Gastrocnemius medialis (tissue), 4 donors: ENCODE measurements around the gene MED13L. TPM values are rescaled to one million over a fixed set of nuclear protein-coding genes. Genes with fewer than 3 reads are reported as not detected.
A peak's percentile ranks its signal among the peaks of the same experiment; 100 is the strongest.

Source experiments
- ATAC-seq, 2 donors: fragments of 150-250 bp; one replicate each; pipeline ENCODE4 v1.9.1; 2016
- DNase-seq, 2 donors: peaks; one replicate each; pipeline ENCODE4 v3.0.0-alpha.2; 2019
- H3K27ac ChIP-seq, 4 donors: fragments of 200-600 bp; sonication (generic); 1 replicate in 1 of 4; 2 replicates in 3 of 4; pipeline ENCODE4 v1.5.1; 2016 to 2018; ENCODE audit warnings: mild to moderate bottlenecking in 2 of 4, moderate library complexity in 1 of 4
- H3K27me3 ChIP-seq, 3 donors: fragments of 200-600 bp; sonication (generic) in 2 of 3; 1 replicate in 1 of 3; 2 replicates in 2 of 3; pipeline versions ENCODE4 v1.5.1 to v1.6.0; 2016 to 2019; ENCODE audit warnings: mild to moderate bottlenecking in 1 of 3, moderate library complexity in 1 of 3
- H3K36me3 ChIP-seq, 2 donors: fragments of 200-600 bp; sonication (generic) in 1 of 2; one replicate each; pipeline ENCODE4 v1.5.1; 2017 to 2018
- H3K4me1 ChIP-seq, 2 donors: fragments of 200-600 bp; sonication (generic) in 1 of 2; one replicate each; pipeline ENCODE4 v1.5.1; 2016 to 2017; ENCODE audit warnings: mild to moderate bottlenecking in 2 of 2
- H3K4me3 ChIP-seq, 4 donors: fragments of 200-600 bp; sonication (generic) in 3 of 4; 1 replicate in 1 of 4; 2 replicates in 3 of 4; pipeline ENCODE4 v1.5.1; 2016 to 2019; ENCODE audit warnings: mild to moderate bottlenecking in 2 of 4
- H3K9me3 ChIP-seq, 3 donors: fragments of 200-600 bp; sonication (generic) in 2 of 3; 1 replicate in 1 of 3; 2 replicates in 2 of 3; pipeline ENCODE4 v1.5.1; 2016 to 2019
- CTCF ChIP-seq, 5 experiments: fragments of 450-650 bp in 3 of 5; fragments of 200-600 bp in 2 of 5; sonication (generic) in 2 of 5; IDR thresholded peaks in 4 of 5; conservative IDR thresholded peaks in 1 of 5; 1 replicate in 4 of 5; 2 replicates in 1 of 5; pipeline ENCODE4 v1.5.1; 2016 to 2019; ENCODE audit warnings: antibody characterized with exemption in 5 of 5, mild to moderate bottlenecking in 3 of 5, moderate library complexity in 3 of 5
- POLR2A ChIP-seq, 2 donors: fragments of 450-650 bp; IDR thresholded peaks; one replicate each; pipeline ENCODE4 v1.6.1; 2017; ENCODE audit warnings: antibody characterized with exemption in 2 of 2, mild to moderate bottlenecking in 2 of 2, moderate library complexity in 2 of 2
- in situ Hi-C, 4 donors: fragments of 200-750 bp; cut with MboI; loops; one replicate each; pipeline versions ENCODE4 v1.15.0 to v1.8.0; 2017; ENCODE audit warnings: low sequenced_read_pairs in 4 of 4
- intact Hi-C: fragments of 100-400 bp; cut with DNase I; formaldehyde crosslinking; loops from one replicate; pipeline ENCODE4 v1.15.1; 2023; ENCODE audit warnings: low total_unique reads
- total RNA-seq, 4 donors: library from RNA; depleted of rRNA; stranded (reverse); fragments of >200 nt; gene quantifications; one replicate each; pipeline versions ENCODE4 v1.1.0 to v1.2.3, GENCODE V29; 2016

MED13L gene
- total RNA-seq, 4 donors from 2014 or later = 59.5 to 92.6 (median 74.1) TPM

GRCh38 chr12:116321913-116322312 is 44.4 kb upstream of the MED13L start:
- Histone ChIP-seq H3K4me1 (peaks cover 28 to 32% of the 10 kb centered on the region in 2 donors), H3K4me3 (no peak overlapping the region), H3K9me3 (no peaks in the 10 kb centered on the region), H3K27ac (no peak overlapping the region), H3K36me3 (no peaks in the 10 kb centered on the region), H3K27me3 (no peaks in the 10 kb centered on the region)
- intact Hi-C loops = no loop called here
- no peak for TF ChIP-seq CTCF (IDR thresholded peaks at IDR 0.05 in 4 of 5, conservative IDR thresholded peaks at IDR 0.05 in 1 of 5)
- TF ChIP-seq POLR2A (IDR thresholded peaks at IDR 0.05) = no peak
- ATAC-seq = no peak
- in situ Hi-C loops = no loop called here
- DNase-seq = no peak

- TF ChIP-seq CTCF (IDR thresholded peaks at IDR 0.05 in 4 of 5, conservative IDR thresholded peaks at IDR 0.05 in 1 of 5) (no peak), POLR2A (IDR thresholded peaks at IDR 0.05) (no peak)
- Histone ChIP-seq H3K4me3 (no peak overlapping the region), H3K9me3 (no peaks in the 10 kb centered on the region), H3K27ac (peak overlapping the region; percentile 78 to 92 (median 84)), H3K27me3 (no peaks in the 10 kb centered on the region), H3K4me1 (peaks cover 28 to 32% of the 10 kb centered on the region in 2 donors), H3K36me3 (no peaks in the 10 kb centered on the region)
- in situ Hi-C loops (no loop called here), intact Hi-C loops (loop anchor here (1.0 kb wide), 1 partner anchor 38 kb away; no protein-coding TSS in a partner anchor)
- no peak for DNase-seq
- ATAC-seq = no peak
Observed at GRCh38 chr12:116320791-116321217, 43.3 kb upstream of the MED13L start.

GRCh38 chr12:116319898-116320621 is 42.6 kb upstream of the MED13L start:
- Histone ChIP-seq H3K4me1 (peaks cover 28 to 32% of the 10 kb centered on the region in 2 donors), H3K27ac (peak overlapping the region; percentile 78 to 92 (median 84)), H3K4me3 (peak overlapping the region; percentile 21 to 44 (median 34)), H3K9me3 (no peaks in the 10 kb centered on the region), H3K36me3 (no peaks in the 10 kb centered on the region), H3K27me3 (no peaks in the 10 kb centered on the region)
- in situ Hi-C loops = no loop called here
- intact Hi-C loops = loop anchor here (1.0 to 5.0 kb wide), 4 partner anchors 39 to 217 kb away; partner anchors contain the start of gene MED13L
- TF ChIP-seq POLR2A (IDR thresholded peaks at IDR 0.05) (no peak), CTCF (IDR thresholded peaks at IDR 0.05 in 4 of 5, conservative IDR thresholded peaks at IDR 0.05 in 1 of 5) (no peak)
- DNase-seq (peak; percentile 84 to 93), ATAC-seq (peak; percentile 93 to 95)

- H3K4me1 ChIP-seq = peaks cover 28 to 32% of the 10 kb centered on the region in 2 donors
- peak overlapping the region; percentile 78 to 92 (median 84) for H3K27ac ChIP-seq
- in situ Hi-C loops (no loop called here), intact Hi-C loops (loop anchor here (1.0 to 5.0 kb wide), 3 partner anchors 42 to 218 kb away; partner anchors contain the start of gene MED13L)
- no peak for ATAC-seq
- DNase-seq = no peak
- no peak for TF ChIP-seq CTCF (IDR thresholded peaks at IDR 0.05 in 4 of 5, conservative IDR thresholded peaks at IDR 0.05 in 1 of 5)
- TF ChIP-seq POLR2A (IDR thresholded peaks at IDR 0.05) = no peak
- H3K36me3 ChIP-seq = no peaks in the 10 kb centered on the region
- H3K27me3 ChIP-seq = no peaks in the 10 kb centered on the region
- peak overlapping the region; percentile 30 to 44 (median 34) for H3K4me3 ChIP-seq
- H3K9me3 ChIP-seq = no peaks in the 10 kb centered on the region
Observed at GRCh38 chr12:116319233-116319897, 41.9 kb upstream of the MED13L start.
